Activated B cell treated with CpG ODN at 0.5 μM for 24 hours (primary cell): ENCODE results near the gene SGCD. TPM values are rescaled to one million over a fixed set of nuclear protein-coding genes. Genes with fewer than 3 reads are reported as not detected.

ENCODE experiments used
- ATAC-seq: fragments of 200-7000 bp; cut with Tn5 transposase; one replicate; pipeline ENCODE4 v1.10.0; 2021; ENCODE audit warnings: low read depth, mild to moderate bottlenecking, moderate library complexity
- CTCF ChIA-PET: fragments of 350-600 bp; sonication (Branson Sonifier 250); formaldehyde crosslinking; loops from one replicate; lab custom pipeline; 2021; ENCODE audit warnings: antibody characterized with exemption; lab: Charles Lee
- POLR2A ChIA-PET: fragments of 350-600 bp; sonication (Branson Sonifier 250); formaldehyde crosslinking; loops from one replicate; lab custom pipeline; 2021; ENCODE audit warnings: antibody characterized with exemption; lab: Charles Lee
- DNase-seq: peaks from one replicate; pipeline ENCODE4 v3.0.0; 2022
- H3K27ac Mint-ChIP-seq: one replicate; pipeline ENCODE4 v1.8.0; 2020; ENCODE audit warnings: mixed read lengths
- H3K27me3 Mint-ChIP-seq: one replicate; pipeline ENCODE4 v1.8.0; 2021; ENCODE audit warnings: mixed read lengths
- H3K36me3 Mint-ChIP-seq: one replicate; pipeline ENCODE4 v1.8.0; 2021; ENCODE audit warnings: low read depth, mixed read lengths
- H3K4me1 Mint-ChIP-seq: one replicate; pipeline ENCODE4 v1.8.0; 2021; ENCODE audit warnings: mixed read lengths
- H3K4me3 Mint-ChIP-seq: one replicate; pipeline ENCODE4 v1.8.0; 2020; ENCODE audit warnings: mild to moderate bottlenecking, mixed read lengths
- H3K9me3 Mint-ChIP-seq: one replicate; pipeline ENCODE4 v1.8.0; 2020; ENCODE audit warnings: mixed read lengths
- CTCF ChIP-seq: fragments of 200-600 bp; IDR thresholded peaks from one replicate; pipeline ENCODE4 v1.8.0; 2022; ENCODE audit warnings: antibody characterized with exemption, mild to moderate bottlenecking
- intact Hi-C: fragments of 100-400 bp; cut with micrococcal nuclease; formaldehyde crosslinking; loops from one replicate; pipeline ENCODE4 v1.15.1; 2024
- total RNA-seq: library from RNA; stranded (reverse); gene quantifications from 2 replicates; pipeline ENCODE4 v1.2.3, GENCODE V29; 2022

SGCD gene
- total RNA-seq, 1 donor from 2014 or later = not detected

GRCh38 chr5:156588306-156588705, 261.3 kb downstream of the SGCD start:
- ATAC-seq = no peak
- Mint-ChIP-seq H3K27ac (no peak overlapping the region), H3K27me3 (peaks cover 12% of the 10 kb centered on the region), H3K36me3 (no peaks in the 10 kb centered on the region), H3K4me1 (no peaks in the 10 kb centered on the region), H3K9me3 (no peaks in the 10 kb centered on the region), H3K4me3 (no peak overlapping the region)
- DNase-seq = no peak
- no peak for TF ChIP-seq CTCF
- CTCF ChIA-PET = no interaction called here
- intact Hi-C loops = no loop called here
- POLR2A ChIA-PET = no interaction called here

GRCh38 chr5:156589104-156589945, 262.4 kb downstream of the SGCD start:
- no peak for ATAC-seq
- intact Hi-C loops = no loop called here
- Mint-ChIP-seq H3K9me3 (no peaks in the 10 kb centered on the region), H3K4me1 (no peaks in the 10 kb centered on the region), H3K27ac (no peak overlapping the region), H3K36me3 (no peaks in the 10 kb centered on the region), H3K4me3 (no peak overlapping the region), H3K27me3 (peaks cover 10% of the 10 kb centered on the region)
- no peak for DNase-seq
- ChIA-PET POLR2A (no interaction called here), CTCF (no interaction called here)
- TF ChIP-seq CTCF = no peak

GRCh38 chr5:156589946-156590216, 262.9 kb downstream of the SGCD start:
- no peak overlapping the region for H3K27ac Mint-ChIP-seq
- H3K27me3 Mint-ChIP-seq = peaks cover 10% of the 10 kb centered on the region
- no peak for ATAC-seq

GRCh38 chr5:156590978-156591377, 264.0 kb downstream of the SGCD start:
- no peaks in the 10 kb centered on the region for H3K36me3 Mint-ChIP-seq
- H3K27me3 Mint-ChIP-seq = peaks cover 10% of the 10 kb centered on the region
- no peak overlapping the region for H3K4me3 Mint-ChIP-seq
- no peak overlapping the region for H3K27ac Mint-ChIP-seq
- ChIA-PET CTCF (no interaction called here), POLR2A (no interaction called here)
- no peaks in the 10 kb centered on the region for H3K4me1 Mint-ChIP-seq
- intact Hi-C loops = no loop called here
- DNase-seq = no peak
- no peak for TF ChIP-seq CTCF
- no peak for ATAC-seq
- H3K9me3 Mint-ChIP-seq = no peaks in the 10 kb centered on the region

More at GRCh38 chr5:156589946-156590216, 262.9 kb downstream of the SGCD start:
- H3K36me3 Mint-ChIP-seq = no peaks in the 10 kb centered on the region
- ChIA-PET POLR2A (no interaction called here), CTCF (no interaction called here)
- no peak for DNase-seq
- no peaks in the 10 kb centered on the region for H3K4me1 Mint-ChIP-seq
- TF ChIP-seq CTCF = no peak
- no peak overlapping the region for H3K4me3 Mint-ChIP-seq
- intact Hi-C loops = no loop called here
- no peaks in the 10 kb centered on the region for H3K9me3 Mint-ChIP-seq

- H3K4me3 Mint-ChIP-seq = no peak overlapping the region
- peaks cover 10% of the 10 kb centered on the region for H3K27me3 Mint-ChIP-seq
- ATAC-seq (no peak), DNase-seq (no peak)
- no peak overlapping the region for H3K27ac Mint-ChIP-seq
- H3K9me3 Mint-ChIP-seq = no peaks in the 10 kb centered on the region
- no peak for TF ChIP-seq CTCF
- CTCF ChIA-PET = no interaction called here
- no peaks in the 10 kb centered on the region for H3K36me3 Mint-ChIP-seq
- POLR2A ChIA-PET = no interaction called here
- no peaks in the 10 kb centered on the region for H3K4me1 Mint-ChIP-seq
- intact Hi-C loops = no loop called here
Measured at GRCh38 chr5:156591631-156592030, 264.7 kb downstream of the SGCD start.
